SK-N-SH (cell line): ENCODE results near the gene CLDN5.

Source experiments
- CHD2 ChIP-seq: fragments of 150-350 bp; IDR thresholded peaks from 2 replicates; pipeline ENCODE4 v1.6.1; 2018; ENCODE audit warnings: low read length; ENCODE audit not compliant: partially characterized antibody
- CTCF ChIP-seq: fragments of 200-600 bp; sonication (generic); IDR thresholded peaks from 2 replicates; pipeline ENCODE4 v1.6.1; 2017; ENCODE audit warnings: antibody characterized with exemption, mild to moderate bottlenecking, moderate library complexity
- YY1 ChIP-seq: IDR thresholded peaks from 2 replicates; pipeline ENCODE4 v1.4.0; 2012; ENCODE audit warnings: low read depth, mild to moderate bottlenecking

GRCh38 chr22:19548964-19549363 lies 24.8 kb upstream of the CLDN5 start:
- TF ChIP-seq YY1 (no peak), CTCF (no peak), CHD2 (no peak)
